ENCODE measurements around the gene DNM1L.

- TF ChIP-seq, protein P1, sequence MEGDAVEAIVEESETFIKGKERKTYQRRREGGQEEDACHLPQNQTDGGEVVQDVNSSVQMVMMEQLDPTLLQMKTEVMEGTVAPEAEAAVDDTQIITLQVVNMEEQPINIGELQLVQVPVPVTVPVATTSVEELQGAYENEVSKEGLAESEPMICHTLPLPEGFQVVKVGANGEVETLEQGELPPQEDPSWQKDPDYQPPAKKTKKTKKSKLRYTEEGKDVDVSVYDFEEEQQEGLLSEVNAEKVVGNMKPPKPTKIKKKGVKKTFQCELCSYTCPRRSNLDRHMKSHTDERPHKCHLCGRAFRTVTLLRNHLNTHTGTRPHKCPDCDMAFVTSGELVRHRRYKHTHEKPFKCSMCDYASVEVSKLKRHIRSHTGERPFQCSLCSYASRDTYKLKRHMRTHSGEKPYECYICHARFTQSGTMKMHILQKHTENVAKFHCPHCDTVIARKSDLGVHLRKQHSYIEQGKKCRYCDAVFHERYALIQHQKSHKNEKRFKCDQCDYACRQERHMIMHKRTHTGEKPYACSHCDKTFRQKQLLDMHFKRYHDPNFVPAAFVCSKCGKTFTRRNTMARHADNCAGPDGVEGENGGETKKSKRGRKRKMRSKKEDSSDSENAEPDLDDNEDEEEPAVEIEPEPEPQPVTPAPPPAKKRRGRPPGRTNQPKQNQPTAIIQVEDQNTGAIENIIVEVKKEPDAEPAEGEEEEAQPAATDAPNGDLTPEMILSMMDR (IDR thresholded peaks at IDR 0.05; ENCODE audit: borderline replicate concordance, extremely low read depth, low read length, poor library complexity, severe bottlenecking) = no peak
- TF ChIP-seq EZH2 (IDR thresholded peaks at IDR 0.05; ENCODE audit: borderline replicate concordance, low read depth, low read length, severe bottlenecking) = no peak
Measured at GRCh38 chr12:32651151-32651955, 27.7 kb upstream of the DNM1L start.

Measured in DND-41 (cell line).